Measurements from ENCODE around the gene TSPO. TPM values are rescaled to one million over a fixed set of nuclear protein-coding genes. Genes with fewer than 3 reads are reported as not detected.
A peak's percentile ranks its signal among the peaks of the same experiment; 100 is the strongest.

TSPO gene
- total RNA-seq, 2 donors from 2014 or later: 75.1 to 84.3 TPM

DNA sequence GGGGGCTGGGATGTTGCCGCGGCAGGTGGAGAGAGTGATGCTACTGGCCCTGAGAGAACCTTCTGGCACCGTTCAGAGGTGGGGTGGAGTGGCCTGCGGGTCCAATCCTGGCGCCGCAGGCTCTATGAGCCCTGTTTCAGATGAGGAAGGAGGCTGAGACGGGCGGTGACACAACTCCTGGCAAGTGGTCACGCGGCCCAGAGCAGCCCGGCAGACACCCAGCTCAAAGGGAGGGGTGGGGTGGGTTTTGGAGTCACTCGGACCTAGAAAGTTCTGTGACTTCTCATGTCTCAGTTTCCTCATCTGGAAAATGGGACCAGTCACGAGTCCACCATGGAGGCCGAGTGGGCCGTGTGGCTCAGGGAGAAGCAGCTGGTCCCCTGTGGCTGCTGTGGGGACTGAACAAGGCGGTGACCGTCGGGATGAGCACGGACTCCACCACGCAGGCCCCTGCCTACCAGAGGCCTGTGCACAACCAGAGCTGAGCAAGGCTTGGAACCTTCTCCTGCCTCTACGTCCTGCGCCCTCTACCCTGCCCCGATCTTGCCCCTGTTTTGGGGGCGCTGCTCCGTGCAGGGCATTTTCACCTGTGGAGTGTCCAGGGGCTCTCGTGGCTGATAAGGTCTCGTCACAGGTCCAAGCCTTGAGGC is 3.7 kb downstream of the TSPO start:
- intact Hi-C loops (cut with DNase I): loop anchor here in 1 of 2 donors (5.0 kb wide), 1 partner anchor 1157 kb away; the partner anchor contains the start of gene SHISAL1
- peak; percentile 92 for DNase-seq (ENCODE audit: low spot score)

- intact Hi-C loops (cut with DNase I): loop anchor here in 1 of 2 donors (1.0 kb wide), 1 partner anchor 42 kb away; no protein-coding TSS in a partner anchor
- DNase-seq (ENCODE audit: low spot score): no peak
These were observed 4.4 kb downstream of the TSPO start for GRCh38 chr22:43155789-43156188.

GRCh38 chr22:43156413-43156812 is 5.1 kb downstream of the TSPO start:
- no peak for DNase-seq (ENCODE audit: low spot score)
- intact Hi-C loops (cut with DNase I): loop anchor here in 1 of 2 donors (1.0 kb wide), 1 partner anchor 41 kb away; no protein-coding TSS in a partner anchor

GRCh38 chr22:43157874-43158546 is 6.7 kb downstream of the TSPO start:
- intact Hi-C loops (cut with DNase I): no loop called here
- DNase-seq (ENCODE audit: low spot score): no peak

DNA sequence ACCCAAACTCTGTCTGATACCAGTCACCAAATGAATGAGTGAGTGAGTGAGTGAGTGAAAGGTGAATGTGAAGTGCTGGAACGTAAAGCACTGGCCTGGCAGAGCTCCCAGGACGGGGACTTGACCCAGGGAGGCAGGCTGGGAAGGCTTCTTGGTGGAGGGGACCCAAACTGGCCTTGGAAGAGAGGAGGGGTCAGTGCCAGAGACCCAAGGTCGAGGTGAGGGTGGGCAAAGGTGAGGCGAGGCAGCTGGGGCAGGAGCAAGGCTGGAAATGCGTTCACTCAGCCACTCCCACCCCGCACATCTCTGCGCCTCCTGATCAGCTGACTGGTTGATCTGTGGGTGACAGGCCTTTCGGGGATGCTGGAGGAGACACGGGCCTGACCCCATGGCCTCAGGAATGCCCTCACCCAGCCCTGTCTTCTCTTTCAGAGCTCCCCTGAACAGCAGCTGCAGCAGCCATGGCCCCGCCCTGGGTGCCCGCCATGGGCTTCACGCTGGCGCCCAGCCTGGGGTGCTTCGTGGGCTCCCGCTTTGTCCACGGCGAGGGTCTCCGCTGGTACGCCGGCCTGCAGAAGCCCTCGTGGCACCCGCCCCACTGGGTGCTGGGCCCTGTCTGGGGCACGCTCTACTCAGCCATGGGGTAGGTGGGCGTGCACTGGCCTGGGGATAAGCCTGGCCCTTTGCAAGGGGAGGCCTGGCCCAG is 7.6 kb downstream of the TSPO start:
- DNase-seq (ENCODE audit: low spot score): no peak
- intact Hi-C loops (cut with DNase I): no loop called here

- intact Hi-C loops (cut with DNase I): no loop called here
- DNase-seq (ENCODE audit: low spot score): no peak
These were observed 8.3 kb downstream of the TSPO start for GRCh38 chr22:43159484-43160178.

- DNase-seq (ENCODE audit: low spot score): no peak
- intact Hi-C loops (cut with DNase I): no loop called here
These were observed 9.3 kb downstream of the TSPO start for GRCh38 chr22:43160497-43161126.

DNA sequence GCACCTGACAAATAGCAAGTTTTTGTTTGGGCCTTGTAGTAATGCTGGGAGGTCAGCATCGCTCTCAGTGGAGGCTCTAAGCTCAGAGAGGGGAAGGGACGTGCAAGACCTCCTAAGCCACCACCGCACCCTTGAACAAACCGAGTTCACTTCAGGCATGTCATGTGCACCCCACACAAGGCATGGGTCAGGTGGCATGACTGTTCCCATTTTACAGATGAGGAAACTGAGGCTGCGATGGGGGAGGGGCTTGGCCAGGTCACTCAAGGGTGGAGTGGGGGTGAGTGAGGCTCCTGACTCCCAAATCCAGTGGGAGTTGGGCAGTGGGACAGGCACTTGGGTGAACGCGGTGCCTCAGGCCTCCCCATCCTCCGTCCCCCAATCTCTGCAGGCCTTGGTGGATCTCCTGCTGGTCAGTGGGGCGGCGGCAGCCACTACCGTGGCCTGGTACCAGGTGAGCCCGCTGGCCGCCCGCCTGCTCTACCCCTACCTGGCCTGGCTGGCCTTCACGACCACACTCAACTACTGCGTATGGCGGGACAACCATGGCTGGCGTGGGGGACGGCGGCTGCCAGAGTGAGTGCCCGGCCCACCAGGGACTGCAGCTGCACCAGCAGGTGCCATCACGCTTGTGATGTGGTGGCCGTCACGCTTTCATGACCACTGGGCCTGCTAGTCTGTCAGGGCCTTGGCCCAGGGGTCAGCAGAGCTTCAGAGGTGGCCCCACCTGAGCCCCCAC is 11.2 kb downstream of the TSPO start:
- intact Hi-C loops (cut with DNase I): no loop called here

GRCh38 chr22:43163241-43163795 is 12.0 kb downstream of the TSPO start:
- DNase-seq (ENCODE audit: low spot score): no peak
- intact Hi-C loops (cut with DNase I): no loop called here

More for the DNA sequence above, 11.2 kb downstream of the TSPO start:
- DNase-seq (ENCODE audit: low spot score): peak; percentile 79

DNA sequence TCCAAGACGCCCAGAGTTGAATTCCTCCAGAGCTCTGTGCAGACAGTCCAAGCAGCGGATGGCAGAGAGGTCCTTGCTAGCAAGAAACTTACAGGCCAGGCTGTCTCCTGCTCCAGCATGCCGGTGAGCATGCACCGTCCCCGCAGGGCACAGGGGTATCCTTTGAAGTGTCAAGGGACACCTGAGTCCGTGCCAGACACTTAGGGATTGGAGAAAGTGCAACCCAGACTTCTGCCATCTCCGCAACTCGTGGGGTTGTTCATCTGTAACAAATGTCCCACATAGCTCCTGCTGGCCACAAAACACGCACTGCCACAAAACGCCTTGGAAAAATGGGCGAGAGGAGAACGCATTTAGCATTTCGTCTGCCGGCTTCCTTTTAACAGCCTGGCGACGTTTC is 13.3 kb downstream of the TSPO start:
- intact Hi-C loops (cut with DNase I): no loop called here

DNA sequence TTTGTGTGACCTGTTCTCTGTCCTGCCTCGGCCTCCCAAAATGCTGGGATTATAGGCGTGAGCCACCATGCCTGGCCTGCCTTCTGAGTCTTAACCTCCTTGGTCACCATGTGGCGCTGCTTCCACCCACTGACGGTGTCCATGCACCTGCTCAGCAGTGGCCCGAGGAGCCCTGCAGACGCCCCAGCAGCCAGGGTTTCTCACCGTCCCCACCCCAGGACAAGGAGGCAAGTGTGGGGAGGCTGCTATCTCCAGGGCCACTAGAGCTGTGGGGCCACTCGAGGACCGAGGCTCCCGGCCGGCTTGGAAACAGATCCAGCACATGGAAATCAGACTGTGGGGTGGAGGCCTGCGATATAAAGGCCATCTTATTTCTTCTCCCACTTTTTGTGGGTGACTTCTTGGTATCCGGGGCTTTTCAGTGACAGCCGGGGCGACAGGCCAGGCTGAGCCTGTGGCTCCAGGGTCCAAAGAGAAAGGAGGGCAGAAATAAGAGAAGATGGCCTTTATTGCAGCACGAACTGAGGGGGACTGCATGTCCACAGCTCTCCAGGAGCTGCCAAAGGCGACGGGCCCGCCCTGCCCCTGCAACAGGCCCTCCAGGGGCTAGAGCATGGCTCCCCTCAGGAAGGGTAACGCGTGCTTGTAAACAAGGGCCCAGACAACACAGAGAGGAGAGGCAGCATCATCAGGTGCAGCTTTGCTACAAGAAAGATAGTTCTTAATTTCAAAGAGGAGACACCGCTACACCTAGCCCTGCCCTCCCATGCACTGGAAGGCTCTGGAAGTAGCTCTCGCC is 15.0 kb downstream of the TSPO start:
- intact Hi-C loops (cut with DNase I): no loop called here
- no peak for DNase-seq (ENCODE audit: low spot score)

More for the DNA sequence above, 13.3 kb downstream of the TSPO start:
- DNase-seq (ENCODE audit: low spot score): no peak

DNA sequence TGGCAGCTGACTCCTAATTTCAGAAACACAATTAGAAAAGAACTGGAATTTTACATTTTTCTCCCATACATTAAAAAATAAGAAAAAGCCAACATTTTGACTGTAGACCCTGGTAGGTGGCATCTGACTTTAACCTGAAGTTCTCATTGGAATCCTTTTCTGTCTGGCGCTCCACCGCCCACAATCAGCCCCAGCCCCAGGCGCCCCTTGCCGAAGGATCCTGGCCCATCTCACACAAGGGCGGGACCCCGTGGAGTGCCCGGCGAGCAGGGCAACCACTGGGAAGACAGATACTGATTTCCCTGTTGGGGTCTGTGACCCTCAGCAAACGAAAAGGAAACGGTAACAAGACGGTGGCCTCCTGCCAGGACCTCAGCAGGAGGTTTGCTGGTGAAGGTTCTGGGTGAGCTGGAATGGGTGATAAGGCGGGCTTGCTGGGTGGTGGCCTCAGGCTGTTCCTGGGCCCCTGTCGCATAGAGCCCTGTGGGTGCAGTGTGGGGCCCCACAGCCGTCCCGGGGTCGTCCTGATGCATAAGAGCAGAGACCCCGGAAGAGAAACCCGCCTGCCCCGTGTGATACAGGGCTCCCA is 15.7 kb downstream of the TSPO start:
- DNase-seq (ENCODE audit: low spot score): no peak
- intact Hi-C loops (cut with DNase I): no loop called here

- intact Hi-C loops (cut with DNase I): no loop called here
- no peak for DNase-seq (ENCODE audit: low spot score)
These were observed 17.3 kb downstream of the TSPO start for GRCh38 chr22:43168471-43169309.

DNA sequence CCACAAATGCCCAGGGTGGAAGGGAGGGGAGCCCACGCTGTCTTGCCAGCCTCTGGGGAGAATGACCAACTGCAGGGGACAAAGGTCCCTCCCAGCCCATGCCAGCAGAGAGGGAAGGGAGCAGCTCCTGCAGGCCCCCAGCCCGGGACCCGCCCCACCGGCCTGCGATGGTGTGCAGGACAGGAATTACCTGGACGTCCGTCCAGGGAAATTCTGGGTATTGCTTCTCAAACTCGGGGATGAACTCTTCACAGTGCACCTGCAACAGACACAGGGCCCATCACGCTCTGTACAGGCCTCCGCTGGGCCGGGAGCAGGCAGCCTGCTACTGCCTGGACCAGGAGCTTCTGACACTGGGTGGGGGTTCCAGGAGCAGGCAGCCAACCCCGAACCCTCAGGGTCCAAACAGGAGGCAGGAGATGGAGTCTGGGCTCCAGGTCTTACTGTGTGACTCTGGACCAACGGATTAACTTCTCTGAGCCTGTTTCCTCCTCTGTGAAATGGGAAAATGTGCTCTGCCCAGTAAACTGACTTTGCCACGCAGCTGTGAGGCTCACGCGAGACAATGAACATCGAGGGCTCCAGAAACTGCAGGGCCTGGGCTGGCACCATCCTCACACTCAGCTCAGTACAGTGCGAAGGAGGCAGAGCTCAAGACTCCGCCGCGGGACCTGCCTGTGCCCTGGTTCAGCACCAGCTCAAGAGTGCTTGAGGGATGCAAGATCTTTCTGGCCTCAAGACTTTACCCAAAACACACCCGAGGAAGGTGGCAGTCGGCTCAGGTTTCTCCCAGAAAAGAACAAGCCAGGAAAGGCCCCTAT is 18.2 kb downstream of the TSPO start:
- no peak for DNase-seq (ENCODE audit: low spot score)
- intact Hi-C loops (cut with DNase I): no loop called here

- DNase-seq (ENCODE audit: low spot score): no peak
- intact Hi-C loops (cut with DNase I): no loop called here
These were observed 18.7 kb downstream of the TSPO start for GRCh38 chr22:43170131-43170480.
